Measurements from ENCODE around the gene PHF19.
A peak's percentile ranks its signal among the peaks of the same experiment; 100 is the strongest.

PHF19 gene

GRCh38 chr9:120873512-120873911 is 3.5 kb downstream of the PHF19 start:
- DNase-seq (ENCODE audit: low read depth in 2 of 2), result no peak

GRCh38 chr9:120872791-120873502 is 4.0 kb downstream of the PHF19 start:
- no peak for DNase-seq (ENCODE audit: low read depth in 2 of 2)

DNA sequence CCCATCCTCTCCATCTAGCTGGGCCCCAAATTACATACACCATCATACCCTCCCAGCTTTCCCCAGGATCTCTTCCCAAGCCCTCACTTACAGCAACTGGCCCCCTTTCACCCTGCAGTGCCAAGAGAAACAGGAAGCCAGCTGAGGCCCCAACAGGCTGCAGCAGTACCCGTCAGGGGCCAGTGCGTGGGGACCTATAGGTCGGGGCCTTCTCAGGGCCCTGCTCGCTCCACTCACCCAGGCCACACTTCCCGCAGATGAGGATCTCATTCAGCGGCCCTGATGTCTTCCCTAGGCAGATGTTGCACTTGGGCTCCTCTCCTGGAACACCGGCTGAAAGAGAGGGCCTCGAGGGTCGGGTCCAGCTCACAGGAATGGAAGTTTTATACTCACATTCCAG is 6.8 kb downstream of the PHF19 start:
- DNase-seq (ENCODE audit: low read depth in 2 of 2), result no peak

GRCh38 chr9:120869726-120870125 is 7.3 kb downstream of the PHF19 start:
- no peak for DNase-seq (ENCODE audit: low read depth in 2 of 2)

GRCh38 chr9:120869360-120869687 is 7.7 kb downstream of the PHF19 start:
- no peak for DNase-seq (ENCODE audit: low read depth in 2 of 2)

DNA sequence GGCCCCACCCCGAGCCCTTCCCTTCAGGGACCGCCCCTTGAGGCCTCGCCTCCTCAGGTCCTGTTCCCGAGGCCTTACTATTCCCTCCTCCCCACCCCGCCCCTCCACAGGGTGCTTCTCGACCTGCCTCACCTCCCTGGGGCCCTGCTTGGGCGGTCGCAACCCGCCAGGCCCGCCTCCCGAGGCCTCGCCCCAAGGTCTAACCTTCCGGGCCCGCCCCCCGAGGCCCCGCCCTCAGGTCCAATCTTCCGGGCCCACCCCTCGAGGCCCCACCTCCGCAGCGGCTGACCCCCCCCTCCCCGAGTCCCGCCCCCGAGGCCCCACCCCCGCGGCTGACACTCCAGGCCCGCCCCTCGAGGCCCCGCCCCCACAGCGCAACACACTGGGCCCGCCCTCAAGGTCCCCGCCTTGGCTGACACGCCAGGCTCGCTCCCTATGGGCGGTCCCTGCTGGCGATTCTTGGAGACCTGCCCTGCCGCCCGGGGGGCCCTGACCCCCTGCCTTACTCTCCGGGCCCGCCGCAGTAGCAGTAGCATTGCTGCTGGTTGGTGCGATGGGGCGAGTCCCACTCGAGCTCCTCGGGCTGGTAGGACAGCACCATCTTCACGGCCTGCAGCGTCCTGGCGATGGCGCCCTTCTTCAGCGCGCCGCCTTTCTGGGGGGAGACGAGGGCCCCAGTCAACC is 8.2 kb downstream of the PHF19 start:
- DNase-seq (ENCODE audit: low read depth in 2 of 2), result peak; percentile 96 to 97

DNA sequence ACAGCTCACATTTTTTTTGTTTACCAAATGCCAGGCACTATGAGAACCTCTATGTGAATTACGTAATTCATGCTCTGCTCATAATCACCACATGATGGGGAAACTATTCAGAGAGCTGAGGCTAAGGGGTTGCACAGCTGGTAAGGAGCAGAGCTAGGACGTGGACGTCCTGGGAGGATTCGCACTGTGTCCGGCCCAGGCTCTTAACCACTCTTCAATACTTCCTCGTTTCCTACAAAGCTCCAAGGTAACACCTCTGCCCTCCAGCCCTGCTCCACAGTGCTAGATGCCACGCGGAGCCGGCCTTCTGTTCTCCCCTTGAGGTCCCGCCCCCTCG is 8.7 kb downstream of the PHF19 start:
- no peak for DNase-seq (ENCODE audit: low read depth in 2 of 2)

DNA sequence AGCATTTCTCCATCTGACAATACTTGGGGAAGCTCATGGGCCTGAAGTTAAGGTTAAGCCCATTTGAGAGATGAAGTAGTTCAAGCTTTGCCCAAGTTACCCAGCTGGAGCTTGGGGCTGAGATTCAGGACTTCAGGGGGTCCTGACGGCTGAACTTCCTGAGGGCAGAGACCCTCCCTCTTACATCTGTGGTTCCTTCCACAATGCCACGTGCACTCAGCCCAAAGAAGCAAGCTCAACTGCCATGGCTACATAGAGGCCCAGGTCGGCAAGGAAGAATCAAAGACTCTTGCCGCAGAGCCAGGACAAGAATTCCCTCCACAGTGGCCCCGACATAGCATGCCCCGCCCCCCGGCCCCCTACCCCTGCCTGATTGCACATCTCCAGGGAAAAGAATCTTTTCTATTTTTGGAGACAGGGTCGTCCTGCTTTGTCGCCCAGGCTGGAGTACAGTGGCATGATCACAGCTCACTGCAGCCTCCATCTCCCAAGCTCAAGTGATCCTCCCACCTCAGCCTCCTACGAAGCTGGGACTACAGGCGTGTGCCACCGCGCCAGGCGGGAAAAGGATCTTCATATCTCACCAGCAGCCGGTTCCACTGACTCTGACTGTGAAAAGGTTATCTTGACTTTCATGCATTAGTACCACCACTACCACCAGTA is 9.2 kb downstream of the PHF19 start:
- no peak for DNase-seq (ENCODE audit: low read depth in 2 of 2)

- no peak for DNase-seq (ENCODE audit: low read depth in 2 of 2)
Measured at GRCh38 chr9:120866651-120867050, 10.3 kb downstream of the PHF19 start.

DNA sequence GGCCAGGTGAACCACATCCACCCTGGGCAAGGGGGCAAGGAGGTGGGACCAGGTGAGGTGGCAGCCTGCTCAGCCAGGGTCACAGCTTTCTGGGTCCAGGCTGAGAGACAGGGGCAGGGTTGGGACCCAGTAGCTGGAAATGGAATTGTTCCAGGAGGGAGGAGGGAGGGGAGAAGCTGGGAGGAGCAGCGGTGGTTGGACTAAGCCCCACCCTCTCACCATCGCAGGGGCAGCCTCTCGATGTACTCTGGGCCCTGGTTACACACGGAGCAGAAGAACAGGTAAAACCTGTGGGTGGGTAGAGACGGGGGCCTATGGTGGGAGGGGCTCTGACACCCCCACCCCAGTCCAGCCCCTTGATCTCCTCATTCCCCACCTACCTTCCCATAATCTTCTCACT is 11.2 kb downstream of the PHF19 start:
- DNase-seq (ENCODE audit: low read depth in 2 of 2), result no peak

DNA sequence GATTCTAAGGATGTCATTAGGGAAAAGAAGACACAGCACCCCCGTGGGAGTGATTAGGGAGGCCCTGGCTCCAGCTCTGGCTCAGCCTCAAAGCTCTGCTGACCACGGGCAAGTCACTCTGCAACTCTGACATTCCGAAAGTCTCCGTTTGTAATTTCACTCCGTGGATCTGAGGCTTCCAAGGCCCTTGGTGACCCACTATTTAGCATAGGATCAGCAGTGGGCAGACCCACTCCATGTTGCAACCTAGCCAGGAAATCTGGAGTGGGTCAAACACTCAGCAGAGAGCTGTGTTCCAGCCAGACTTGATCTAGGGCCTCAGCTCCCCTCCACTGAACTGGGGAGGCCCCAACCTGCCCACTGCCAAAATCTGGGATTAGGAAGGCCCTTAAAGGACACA is 11.8 kb downstream of the PHF19 start:
- no peak for DNase-seq (ENCODE audit: low read depth in 2 of 2)

GRCh38 chr9:120864719-120865118 is 12.3 kb downstream of the PHF19 start:
- no peak for DNase-seq (ENCODE audit: low read depth in 2 of 2)

- no peak for DNase-seq (ENCODE audit: low read depth in 2 of 2)
Measured at GRCh38 chr9:120863833-120864232, 13.2 kb downstream of the PHF19 start.

GRCh38 chr9:120862452-120862851 is 14.5 kb downstream of the PHF19 start:
- DNase-seq (ENCODE audit: low read depth in 2 of 2), result no peak

DNA sequence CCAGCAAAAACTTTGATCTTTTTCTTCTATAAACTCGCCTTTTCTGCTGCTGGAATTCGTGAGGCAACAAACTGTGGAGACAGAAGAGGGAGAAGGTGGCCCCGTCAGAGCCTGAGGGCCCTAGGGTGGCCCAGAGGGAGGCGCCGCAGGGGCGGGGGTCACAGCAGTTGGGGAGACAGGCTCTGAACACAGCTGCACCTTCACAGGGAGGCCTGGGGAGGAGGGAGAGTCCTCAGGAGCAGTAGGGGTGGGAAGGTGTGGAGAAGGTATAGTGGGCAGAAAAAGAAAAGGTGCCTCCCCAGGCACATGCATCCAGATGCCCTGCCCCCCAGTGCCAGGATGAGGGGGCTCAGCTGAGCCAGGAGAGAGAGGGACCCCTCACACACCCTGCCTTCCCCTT is 15.1 kb downstream of the PHF19 start:
- DNase-seq (ENCODE audit: low read depth in 2 of 2), result no peak

DNA sequence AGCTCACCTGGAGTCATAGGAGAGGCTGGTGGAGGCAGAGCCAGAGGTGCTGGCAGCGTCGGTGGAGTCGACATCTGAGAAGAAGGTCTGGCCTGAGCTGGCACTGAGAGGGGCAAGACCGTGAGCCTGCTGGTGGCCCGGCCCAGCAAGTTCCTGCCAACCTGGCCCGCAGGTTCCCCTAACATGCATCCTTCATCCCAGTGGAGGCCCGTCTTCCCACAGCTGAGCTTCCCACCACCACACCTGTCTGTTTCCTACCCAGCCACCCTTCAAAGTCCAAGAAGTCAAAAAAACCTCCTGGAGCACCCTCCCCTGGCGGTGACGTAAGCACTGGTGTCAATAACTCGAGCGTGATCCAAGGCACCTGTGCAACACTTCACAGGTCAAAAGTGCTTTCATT is 16.9 kb downstream of the PHF19 start:
- no peak for DNase-seq (ENCODE audit: low read depth in 2 of 2)

GRCh38 chr9:120859361-120859760 is 17.6 kb downstream of the PHF19 start:
- DNase-seq (ENCODE audit: low read depth in 2 of 2), result no peak

- no peak for DNase-seq (ENCODE audit: low read depth in 2 of 2)
Measured at GRCh38 chr9:120857902-120858301, 19.1 kb downstream of the PHF19 start.

DNA sequence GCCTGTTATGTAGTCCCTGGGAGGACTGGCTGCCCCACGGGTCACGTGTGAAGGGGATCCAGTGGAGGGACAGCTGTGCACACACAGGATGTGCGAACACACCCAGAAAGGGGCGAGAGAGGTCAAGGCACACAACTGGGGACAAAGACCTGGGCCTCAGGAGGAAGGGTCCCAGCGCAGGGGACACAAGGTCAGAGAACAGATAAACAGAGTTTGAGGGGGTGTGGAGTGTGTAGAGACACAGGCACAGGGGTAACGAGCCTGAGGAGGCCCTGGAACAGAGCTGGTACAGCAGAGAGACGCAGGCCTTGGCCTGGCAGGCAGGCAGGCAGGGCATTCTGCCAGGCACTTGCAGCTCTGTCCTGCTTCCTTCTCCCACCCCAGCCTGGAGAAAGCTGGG is 19.5 kb downstream of the PHF19 start:
- DNase-seq (ENCODE audit: low read depth in 2 of 2), result no peak

DNA sequence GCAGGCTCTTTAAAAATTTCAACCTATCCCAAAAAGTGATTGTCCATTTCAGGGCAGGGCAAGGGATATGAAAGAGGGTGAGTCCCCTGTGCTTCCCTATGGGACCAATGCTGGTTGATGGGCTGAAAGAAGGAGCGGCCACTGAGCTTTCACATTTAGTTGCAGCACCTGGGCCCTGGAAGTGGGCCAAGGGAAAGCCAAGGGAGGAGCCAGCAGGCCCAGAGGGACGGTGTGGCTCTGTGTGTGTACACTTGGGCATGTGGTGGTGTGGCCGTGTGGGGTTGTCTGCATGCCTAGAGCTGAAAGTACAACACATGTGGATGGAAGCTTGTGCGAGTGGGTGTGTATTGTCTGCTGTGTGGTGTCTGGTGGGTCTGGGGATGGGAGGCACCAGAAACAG is 20.3 kb downstream of the PHF19 start:
- no peak for DNase-seq (ENCODE audit: low read depth in 2 of 2)

GRCh38 chr9:120855827-120856670 is 20.9 kb downstream of the PHF19 start:
- no peak for DNase-seq (ENCODE audit: low read depth in 2 of 2)

- no peak for DNase-seq (ENCODE audit: low read depth in 2 of 2)
Measured at GRCh38 chr9:120854596-120855327, 22.2 kb downstream of the PHF19 start.
